Smooth muscle cell (in vitro differentiated cells): ENCODE data around the gene MUC5AC. TPM values are rescaled to one million over a fixed set of nuclear protein-coding genes. Genes with fewer than 3 reads are reported as not detected.
"Not testable (repeated sequence)": the region's sequence is repeated elsewhere in the genome, so short reads cannot be mapped to it uniquely, and the experiment has no call there.

Experiments used
- DNase-seq: peaks from one replicate; lab custom pipeline; 2025; ENCODE audit not compliant: unreplicated experiment; lab: John Stamatoyannopoulos, UW
- H2AFZ ChIP-seq: fragments of 200-600 bp; sonication (generic); 2 replicates; pipeline ENCODE4 v1.6.0; 2016; ENCODE audit warnings: antibody characterized with exemption, low read depth, mild to moderate bottlenecking
- H3F3A ChIP-seq: fragments of 200-600 bp; sonication (generic); 2 replicates; pipeline ENCODE4 v1.6.0; 2017; ENCODE audit warnings: antibody characterized with exemption, low read depth
- H3K27ac ChIP-seq: fragments of 200-600 bp; sonication (generic); 2 replicates; pipeline ENCODE4 v1.5.1; 2016; ENCODE audit warnings: low read depth, mild to moderate bottlenecking
- H3K27me3 ChIP-seq: fragments of 200-600 bp; sonication (generic); 2 replicates; pipeline ENCODE4 v1.6.1; 2016; ENCODE audit warnings: low read depth, mild to moderate bottlenecking
- H3K36me3 ChIP-seq: fragments of 200-600 bp; sonication (generic); 2 replicates; pipeline ENCODE4 v1.5.1; 2016; ENCODE audit warnings: low read depth
- H3K4me1 ChIP-seq: fragments of 200-600 bp; sonication (generic); 2 replicates; pipeline ENCODE4 v1.5.1; 2016; ENCODE audit warnings: low read depth
- H3K4me2 ChIP-seq: fragments of 200-600 bp; sonication (generic); 2 replicates; pipeline ENCODE4 v1.6.0; 2016; ENCODE audit warnings: mild to moderate bottlenecking
- H3K4me3 ChIP-seq: fragments of 200-600 bp; sonication (generic); 2 replicates; pipeline ENCODE4 v1.5.1; 2016; ENCODE audit warnings: mild to moderate bottlenecking
- H3K79me2 ChIP-seq: fragments of 200-600 bp; sonication (generic); 2 replicates; pipeline ENCODE4 v1.6.0; 2016; ENCODE audit warnings: low read depth, mild to moderate bottlenecking
- H3K9ac ChIP-seq: fragments of 200-600 bp; sonication (generic); 2 replicates; pipeline ENCODE4 v1.6.0; 2016; ENCODE audit warnings: low read depth
- H3K9me3 ChIP-seq: fragments of 200-600 bp; sonication (generic); replicated peaks from 2 replicates; pipeline ENCODE4 v1.5.1; 2016; ENCODE audit warnings: low read depth
- H4K20me1 ChIP-seq: fragments of 200-600 bp; sonication (generic); 2 replicates; pipeline ENCODE4 v1.6.0; 2016; ENCODE audit warnings: low read depth
- CTCF ChIP-seq: fragments of 200-600 bp; sonication (generic); IDR thresholded peaks from 2 replicates; pipeline ENCODE4 v1.5.1; 2017; ENCODE audit warnings: borderline replicate concordance, mild to moderate bottlenecking, antibody characterized with exemption; ENCODE audit not compliant: insufficient read depth, poor library complexity, severe bottlenecking
- WGBS: methylation state at CpG from one replicate; pipeline ENCODE4 v1.1.7; 2016; ENCODE audit warnings: low lambda C conversion rate; 5-methylcytosine and 5-hydroxymethylcytosine counted together
- polyA plus RNA-seq: library from polyadenylated mRNA; unstranded; fragments of >200 nt; fragmentation: Nextera tagmentation; extraction: Ambion mirVana; gene quantifications from 2 replicates; pipeline ENCODE4 v1.2.1, GENCODE V29; 2016
- total RNA-seq: library from RNA; depleted of rRNA; stranded (reverse); fragments of >200 nt; gene quantifications from 2 replicates; pipeline ENCODE4 v1.2.3, GENCODE V29; 2014

MUC5AC gene
- total and polyA plus RNA-seq, 2 experiments from 2014 or later: not detected

- H4K20me1 ChIP-seq: no peaks in the 10 kb centered on the region
- H3F3A ChIP-seq: no peaks in the 10 kb centered on the region
- no peaks in the 10 kb centered on the region for H3K4me1 ChIP-seq
- H3K4me3 ChIP-seq: no peak overlapping the region
- H3K36me3 ChIP-seq: no peaks in the 10 kb centered on the region
- H3K27ac ChIP-seq: no peak overlapping the region
- H3K9me3 ChIP-seq: no peaks in the 10 kb centered on the region
- no peak for DNase-seq
- H3K79me2 ChIP-seq: no peaks in the 10 kb centered on the region
- no peak overlapping the region for H2AFZ ChIP-seq
- H3K27me3 ChIP-seq: no peaks in the 10 kb centered on the region
- no peak overlapping the region for H3K9ac ChIP-seq
- no peak overlapping the region for H3K4me2 ChIP-seq
- 93% methylated on average over 40 of the region's 41 CpGs for WGBS
- no peak for TF ChIP-seq CTCF
These were observed 24.2 kb downstream of the MUC5AC start for GRCh38 chr11:1181853-1182535.

- not testable (repeated sequence) for H4K20me1 ChIP-seq, H3K79me2 ChIP-seq, H2AFZ ChIP-seq, H3K4me1 ChIP-seq, H3K36me3 ChIP-seq, H3K27ac ChIP-seq, H3F3A ChIP-seq, H3K27me3 ChIP-seq, DNase-seq, H3K9ac ChIP-seq, H3K9me3 ChIP-seq, H3K4me3 ChIP-seq, H3K4me2 ChIP-seq
- 98% methylated on average over 14 of the region's 22 CpGs for WGBS
These were observed 26.4 kb downstream of the MUC5AC start for GRCh38 chr11:1184139-1184538.

- H3K36me3 ChIP-seq, H3F3A ChIP-seq, H3K9me3 ChIP-seq, H3K27me3 ChIP-seq, H3K9ac ChIP-seq, H4K20me1 ChIP-seq, H3K27ac ChIP-seq, H3K79me2 ChIP-seq, H3K4me2 ChIP-seq, H2AFZ ChIP-seq, H3K4me1 ChIP-seq, DNase-seq, H3K4me3 ChIP-seq: not testable (repeated sequence)
- 72% methylated on average over 13 of the region's 15 CpGs for WGBS
These were observed 30.8 kb downstream of the MUC5AC start for GRCh38 chr11:1188451-1189130.

- not testable (repeated sequence) for H2AFZ ChIP-seq, H3K79me2 ChIP-seq, H3K4me3 ChIP-seq, H3K36me3 ChIP-seq, H3K4me1 ChIP-seq, H3K27ac ChIP-seq, H3K27me3 ChIP-seq, H3K4me2 ChIP-seq, H3F3A ChIP-seq, H3K9ac ChIP-seq, H4K20me1 ChIP-seq, DNase-seq, H3K9me3 ChIP-seq
- 79% methylated on average over 9 of the region's 12 CpGs for WGBS
These were observed 32.1 kb downstream of the MUC5AC start for GRCh38 chr11:1189816-1190215.

- not testable (repeated sequence) for H3K27me3 ChIP-seq, H3K4me1 ChIP-seq, H3K79me2 ChIP-seq, H3F3A ChIP-seq, H3K4me3 ChIP-seq, H3K9ac ChIP-seq, H3K27ac ChIP-seq, H3K36me3 ChIP-seq, H3K9me3 ChIP-seq, H3K4me2 ChIP-seq, DNase-seq, H2AFZ ChIP-seq, H4K20me1 ChIP-seq
- WGBS: 89% methylated on average over 22 of the region's 22 CpGs
These were observed 34.2 kb downstream of the MUC5AC start for GRCh38 chr11:1191786-1192470.
